DOHH2 (cell line): Measurements from ENCODE around the gene MXRA7.

Source experiments
- H3F3A ChIP-seq: fragments of 200-600 bp; sonication (generic), shearing (Covaris generic); 2 replicates; pipeline ENCODE4 v1.6.0; 2016; ENCODE audit warnings: antibody characterized with exemption, mild to moderate bottlenecking; ENCODE audit not compliant: control insufficient read depth, insufficient read depth
- H3K27ac ChIP-seq: fragments of 200-600 bp; sonication (generic); 2 replicates; pipeline ENCODE4 v1.5.1; 2014; ENCODE audit warnings: low read depth, mild to moderate bottlenecking, low read length, moderate library complexity
- H3K27me3 ChIP-seq: fragments of 200-600 bp; sonication (generic); 2 replicates; pipeline ENCODE4 v1.6.1; 2014; ENCODE audit warnings: mild to moderate bottlenecking, low read length, mixed read lengths; ENCODE audit not compliant: control insufficient read depth
- H3K36me3 ChIP-seq: fragments of 200-600 bp; sonication (generic); 2 replicates; pipeline ENCODE4 v1.6.1; 2014; ENCODE audit warnings: mild to moderate bottlenecking, low read length, moderate library complexity, mixed read lengths; ENCODE audit not compliant: control insufficient read depth
- H3K4me1 ChIP-seq: fragments of 200-600 bp; sonication (generic); 2 replicates; pipeline ENCODE4 v1.6.1; 2014; ENCODE audit warnings: mild to moderate bottlenecking, low read length, mixed read lengths; ENCODE audit not compliant: control insufficient read depth
- H3K4me2 ChIP-seq: fragments of 200-600 bp; sonication (generic); 2 replicates; pipeline ENCODE4 v1.6.0; 2014; ENCODE audit warnings: mild to moderate bottlenecking, low read length, moderate library complexity
- H3K4me3 ChIP-seq: fragments of 200-600 bp; sonication (generic); 2 replicates; pipeline ENCODE4 v1.5.1; 2014; ENCODE audit warnings: mild to moderate bottlenecking, low read length, mixed read lengths
- H3K79me2 ChIP-seq: fragments of 200-600 bp; sonication (generic); 2 replicates; pipeline ENCODE4 v1.6.1; 2014; ENCODE audit warnings: mild to moderate bottlenecking, low read length, mixed read lengths; ENCODE audit not compliant: control insufficient read depth
- H3K9me2 ChIP-seq: fragments of 200-600 bp; sonication (generic); replicated peaks from 2 replicates; pipeline ENCODE4 v1.6.1; 2014; ENCODE audit warnings: mild to moderate bottlenecking, low read length, mixed read lengths; ENCODE audit not compliant: control insufficient read depth
- H3K9me3 ChIP-seq: fragments of 200-600 bp; sonication (generic); 2 replicates; pipeline ENCODE4 v1.6.1; 2014; ENCODE audit warnings: antibody characterized with exemption, low read length, mixed read lengths; ENCODE audit not compliant: control insufficient read depth, insufficient read depth
- H4K20me1 ChIP-seq: fragments of 200-600 bp; sonication (generic); 2 replicates; pipeline ENCODE4 v1.6.0; 2014; ENCODE audit warnings: low read depth, mild to moderate bottlenecking, antibody characterized with exemption, low read length, moderate library complexity; ENCODE audit not compliant: control insufficient read depth, insufficient read depth
- EZH2phosphoT487 ChIP-seq: fragments of 200-600 bp; sonication (generic); IDR thresholded peaks from 2 replicates; pipeline ENCODE4 v1.6.1; 2017; ENCODE audit warnings: borderline replicate concordance, mild to moderate bottlenecking, antibody characterized with exemption, low read length, moderate library complexity, mixed read lengths
- TF ChIP-seq, protein P1 (sequence below): fragments of 200-600 bp; sonication (generic); IDR thresholded peaks from one replicate; pipeline ENCODE4 v1.5.1; 2014; ENCODE audit warnings: antibody characterized with exemption, mild to moderate bottlenecking, low read depth, low read length; ENCODE audit not compliant: poor library complexity, severe bottlenecking

MXRA7 gene

DNA sequence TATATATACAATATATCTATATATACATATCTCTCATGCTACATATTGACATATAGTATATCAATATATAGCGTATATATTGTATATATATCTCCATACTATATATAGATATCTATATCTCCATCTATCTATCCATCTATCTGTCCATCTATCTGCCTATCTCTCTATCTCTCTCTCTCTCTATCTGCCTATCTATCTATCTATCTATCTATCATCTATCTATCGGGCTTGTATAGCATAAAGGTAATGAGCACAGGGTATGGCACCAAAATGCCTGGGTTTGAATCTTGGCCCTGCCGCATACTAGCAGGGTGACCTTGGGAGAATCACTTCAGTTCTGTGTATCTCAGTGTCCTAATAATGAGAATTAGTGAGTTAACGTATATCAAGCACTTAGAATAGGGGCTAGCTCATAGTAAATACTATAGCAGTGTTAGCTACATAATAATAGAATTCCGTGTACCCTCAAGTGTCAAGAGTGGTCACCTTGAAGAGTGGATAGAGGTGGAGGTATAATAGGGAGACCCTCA lies 68.7 kb downstream of the MXRA7 start:
- Histone ChIP-seq H4K20me1 (no peaks in the 10 kb centered on the region), H3K27ac (no peak overlapping the region), H3K27me3 (peaks cover 19% of the 10 kb centered on the region), H3K4me1 (no peaks in the 10 kb centered on the region), H3K9me2 (no peaks in the 10 kb centered on the region), H3K9me3 (no peaks in the 10 kb centered on the region; the same call in 1 of the 2 replicates), H3K4me2 (no peak overlapping the region), H3F3A (no peaks in the 10 kb centered on the region), H3K79me2 (no peaks in the 10 kb centered on the region), H3K36me3 (no peaks in the 10 kb centered on the region), H3K4me3 (no peak overlapping the region)
- TF ChIP-seq, protein P1, sequence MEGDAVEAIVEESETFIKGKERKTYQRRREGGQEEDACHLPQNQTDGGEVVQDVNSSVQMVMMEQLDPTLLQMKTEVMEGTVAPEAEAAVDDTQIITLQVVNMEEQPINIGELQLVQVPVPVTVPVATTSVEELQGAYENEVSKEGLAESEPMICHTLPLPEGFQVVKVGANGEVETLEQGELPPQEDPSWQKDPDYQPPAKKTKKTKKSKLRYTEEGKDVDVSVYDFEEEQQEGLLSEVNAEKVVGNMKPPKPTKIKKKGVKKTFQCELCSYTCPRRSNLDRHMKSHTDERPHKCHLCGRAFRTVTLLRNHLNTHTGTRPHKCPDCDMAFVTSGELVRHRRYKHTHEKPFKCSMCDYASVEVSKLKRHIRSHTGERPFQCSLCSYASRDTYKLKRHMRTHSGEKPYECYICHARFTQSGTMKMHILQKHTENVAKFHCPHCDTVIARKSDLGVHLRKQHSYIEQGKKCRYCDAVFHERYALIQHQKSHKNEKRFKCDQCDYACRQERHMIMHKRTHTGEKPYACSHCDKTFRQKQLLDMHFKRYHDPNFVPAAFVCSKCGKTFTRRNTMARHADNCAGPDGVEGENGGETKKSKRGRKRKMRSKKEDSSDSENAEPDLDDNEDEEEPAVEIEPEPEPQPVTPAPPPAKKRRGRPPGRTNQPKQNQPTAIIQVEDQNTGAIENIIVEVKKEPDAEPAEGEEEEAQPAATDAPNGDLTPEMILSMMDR: no peak
- TF ChIP-seq EZH2phosphoT487: no peak

DNA sequence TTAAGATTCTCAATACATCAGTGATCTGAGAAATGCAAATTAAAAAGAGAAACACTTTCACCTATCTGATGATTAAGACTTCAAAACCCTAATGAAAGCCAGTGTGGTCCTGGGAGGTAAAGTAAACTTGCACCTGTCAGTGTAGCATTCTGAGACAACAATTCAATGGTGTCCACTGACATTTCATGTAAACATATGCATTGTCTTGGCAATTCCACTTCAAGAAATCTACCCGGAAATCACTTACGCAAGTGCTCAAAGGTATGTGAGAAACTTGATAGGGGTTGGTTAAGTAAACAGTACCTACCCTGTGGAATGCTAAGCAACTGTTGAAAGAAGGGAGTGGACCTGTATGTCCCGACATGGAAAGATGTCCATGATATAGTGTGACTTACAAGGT lies 69.3 kb downstream of the MXRA7 start:
- Histone ChIP-seq H3K9me2 (no peaks in the 10 kb centered on the region), H3K4me2 (no peak overlapping the region), H3K27me3 (peaks cover 19% of the 10 kb centered on the region), H3K4me1 (no peaks in the 10 kb centered on the region), H3K36me3 (no peaks in the 10 kb centered on the region), H3K9me3 (no peaks in the 10 kb centered on the region; the same call in 1 of the 2 replicates), H3K4me3 (no peak overlapping the region), H3F3A (no peaks in the 10 kb centered on the region), H4K20me1 (no peaks in the 10 kb centered on the region), H3K79me2 (no peaks in the 10 kb centered on the region), H3K27ac (no peak overlapping the region)
- TF ChIP-seq EZH2phosphoT487: no peak
- TF ChIP-seq, protein P1: no peak

GRCh38 chr17:76640550-76641380 lies 70.0 kb downstream of the MXRA7 start:
- H3F3A ChIP-seq: no peaks in the 10 kb centered on the region
- no peaks in the 10 kb centered on the region for H4K20me1 ChIP-seq
- no peaks in the 10 kb centered on the region for H3K79me2 ChIP-seq
- H3K36me3 ChIP-seq: no peaks in the 10 kb centered on the region
- H3K9me3 ChIP-seq: no peaks in the 10 kb centered on the region; the same call in 1 of the 2 replicates
- TF ChIP-seq, protein P1: no peak
- no peak for TF ChIP-seq EZH2phosphoT487
- H3K27ac ChIP-seq: no peak overlapping the region
- H3K27me3 ChIP-seq: peaks cover 19% of the 10 kb centered on the region
- H3K4me2 ChIP-seq: no peak overlapping the region
- H3K4me3 ChIP-seq: no peak overlapping the region
- no peaks in the 10 kb centered on the region for H3K9me2 ChIP-seq
- H3K4me1 ChIP-seq: no peaks in the 10 kb centered on the region
